Heart left ventricle (tissue), 13 donors: ENCODE data around the gene GALNT9.

Experiments used
- CTCF ChIP-seq, 12 donors: fragments of 200-600 bp; sonication (generic) in 4 of 12; IDR thresholded peaks; one replicate each; pipeline versions ENCODE4 v1.5.0 to v1.8.0; 2018 to 2022; ENCODE audit warnings: antibody characterized with exemption in 12 of 12, mild to moderate bottlenecking in 5 of 12
- POLR2A ChIP-seq, 2 donors: fragments of 450-650 bp; IDR thresholded peaks; one replicate each; pipeline ENCODE4 v1.6.1; 2017; ENCODE audit warnings: antibody characterized with exemption in 2 of 2, mild to moderate bottlenecking in 2 of 2, moderate library complexity in 2 of 2
- donor health status: ischemic (EF 13 %, LVEDD 7.1; RV severe dilation, severe dysfunction).
- donor health status: DM: no; HTN: yes; CAD: no.
- donor health status: DM: no; HTN: no; CAD: no.
- donor health status: ischemic (EF 25% LVEDD 6.9; RV normal size, moderate dysfunction).
- donor health status: ischemic (EF 25% LVEDD 5.7; RV mildly dilated, moderate dysfunction).
- donor health status: ischemic (EF 35%, LVEDD 5.7; RV mildly dilated, moderate dysfunction).
- donor health status: nonischemic (EF 11% LVEDD 7.7; RV severe dilation, severe dysfunction).
- donor health status: DM: yes; HTN: yes; CAD: no.
- donor health status: PGD.
- donor health status: ischemic (EF 29% LVEDD 5.4; RV normal size, mild dysfunction).
- donor health status: nonischemic (EF 23%, LVEDD 6.1; RV moderate dilation, normal function).

GRCh38 chr12:132352896-132353800, 23.8 kb upstream of the GALNT9 start:
- no peak for TF ChIP-seq CTCF (IDR thresholded peaks at IDR 0.05)
- no peak for TF ChIP-seq POLR2A (IDR thresholded peaks at IDR 0.05)
